ENCODE data around the gene HRAS. TPM values are rescaled to one million over a fixed set of nuclear protein-coding genes. Genes with fewer than 3 reads are reported as not detected.

The HRAS gene
- total and polyA plus RNA-seq, 2 of the 8 experiments (the other 6 are each of a cell fraction or from before 2014, with no cell fraction given): 44.3 to 54.7 TPM

- DNase-seq (ENCODE audit: low read depth in 1 of 2, low spot score in 2 of 2): peak in 1 of 2 experiments; percentile 52
- Histone ChIP-seq H3K27ac (ENCODE audit: low read depth, low read length) (no peak overlapping the region), H3K4ac (replicated peaks; ENCODE audit: insufficient read length, low read depth, low read length) (no peak overlapping the region), H3K4me3 (ENCODE audit: extremely low read depth in 1 of 4, insufficient read depth in 2 of 4, low read depth in 3 of 4, low read length in 4 of 4) (no peak overlapping the region), H4K91ac (replicated peaks; ENCODE audit: insufficient read length, low read length) (peak overlapping the region; percentile 65), H3K79me2 (ENCODE audit: control insufficient read depth in 1 of 2, insufficient read depth in 2 of 2, low read length in 2 of 2) (no peaks in the 10 kb centered on the region), H2BK5ac (ENCODE audit: low read depth, low read length) (peak overlapping the region; percentile 18; the same call in 1 of the 2 replicates), H3K23ac (ENCODE audit: insufficient read length) (no peak overlapping the region), H3K4me1 (replicated peaks in 1 of 4; ENCODE audit: control insufficient read depth in 3 of 4, insufficient read depth in 4 of 4, low read length in 3 of 4) (no peaks in the 10 kb centered on the region), H2AK5ac (ENCODE audit: low read depth, low read length) (peak overlapping the region; percentile 29), H3K79me1 (ENCODE audit: low read depth, low read length) (no peaks in the 10 kb centered on the region; the same call in none of the 2 replicates), H3K4me2 (ENCODE audit: insufficient read depth in 1 of 2, low read depth in 2 of 2, low read length in 2 of 2) (no peak overlapping the region), H3K36me3 (ENCODE audit: control insufficient read depth in 2 of 4, insufficient read depth in 4 of 4, low read length in 3 of 4) (peaks cover 17 to 50% (median 33%) of the 10 kb centered on the region in 4 experiments; a peak in 7 of 8 replicates), H2BK20ac (ENCODE audit: low read length) (no peak overlapping the region), H4K20me1 (replicated peaks in 1 of 2; ENCODE audit: control insufficient read depth in 1 of 2, insufficient read depth in 2 of 2, low read length in 2 of 2) (peaks cover 4 to 11% of the 10 kb centered on the region in 2 experiments), H3K14ac (ENCODE audit: insufficient read length) (no peak overlapping the region), H3K23me2 (ENCODE audit: low read depth, low read length) (no peaks in the 10 kb centered on the region), H2BK12ac (ENCODE audit: low read depth, low read length) (no peak overlapping the region), H3K27me3 (replicated peaks in 1 of 4; ENCODE audit: control insufficient read depth in 3 of 4, extremely low read depth in 1 of 4, insufficient read depth in 3 of 4, low read length in 3 of 4) (no peaks in the 10 kb centered on the region), H3K56ac (replicated peaks; ENCODE audit: insufficient read length, low read depth, low read length) (no peak overlapping the region), H3K18ac (ENCODE audit: extremely low read depth, low read length) (no peak overlapping the region), H3K9me3 (ENCODE audit: insufficient read depth in 2 of 2, low read depth in 1 of 2, low read length in 1 of 2) (peaks cover 11 to 19% of the 10 kb centered on the region in 2 experiments; a peak in 3 of 4 replicates), H2BK120ac (replicated peaks; ENCODE audit: low read depth, low read length) (no peak overlapping the region), H4K5ac (ENCODE audit: insufficient read length, low read depth, low read length) (no peak overlapping the region), H4K8ac (ENCODE audit: extremely low read depth, insufficient read depth, low read length) (no peak overlapping the region), H2BK15ac (ENCODE audit: low read length) (no peak overlapping the region; the same call in 1 of the 2 replicates), H2AFZ (ENCODE audit: low read length) (no peak overlapping the region), H3K9ac (replicated peaks in 1 of 4; ENCODE audit: extremely low read depth in 1 of 4, low read depth in 3 of 4, low read length in 3 of 4) (no peak overlapping the region)
- ChIA-PET POLR2A (ENCODE audit: partially characterized antibody) (interaction anchor here (1.4 to 1.7 kb wide), 3 partner anchors 9 to 80 kb away, joined by 3 to 11 read pairs (median 4); partner anchors contain the start of gene RNH1), CTCF (ENCODE audit: partially characterized antibody) (interaction anchor here (1.7 kb wide), 1 partner anchor 49 kb away, joined by 5 read pairs; no protein-coding TSS in a partner anchor)
- 95% methylated on average over 33 of the region's 34 CpGs; no CpG with 5 or more reads in 1 of the 2 experiments for whole genome bisulfite sequencing, 2 experiments (ENCODE audit: extremely low coverage in 1 of 2, insufficient coverage in 1 of 2, insufficient read length in 1 of 2, insufficient replicate concordance in 2 of 2, low coverage in 1 of 2, low lambda C conversion rate in 2 of 2, missing lambda C conversion rate in 1 of 2)
- FAIRE-seq: no peak
- TF ChIP-seq KDM4A (IDR thresholded peaks at IDR 0.05; ENCODE audit: low read depth, low read length, severe bottlenecking) (no peak), MAX (IDR thresholded peaks at IDR 0.05) (peak; percentile 83), CHD1 (IDR thresholded peaks at IDR 0.05; ENCODE audit: low read depth, low read length) (no peak), CEBPB (IDR thresholded peaks at IDR 0.05; ENCODE audit: low read depth, low read length) (no peak), RBBP5 (IDR thresholded peaks at IDR 0.05; ENCODE audit: borderline replicate concordance, low read depth, low read length) (no peak), JUND (IDR thresholded peaks at IDR 0.05; ENCODE audit: low read length) (no peak), RAD21 (IDR thresholded peaks at IDR 0.05 in 1 of 2, conservative IDR thresholded peaks at IDR 0.05 in 1 of 2; ENCODE audit: low read depth in 2 of 2, low read length in 2 of 2) (no peak), HDAC6 (IDR thresholded peaks at IDR 0.05; ENCODE audit: low read depth, low read length) (no peak), SAP30 (IDR thresholded peaks at IDR 0.05; ENCODE audit: insufficient read depth, insufficient replicate concordance, low read length) (no peak), GABPA (IDR thresholded peaks at IDR 0.05; ENCODE audit: borderline replicate concordance, insufficient read depth, low read length) (no peak), POLR2AphosphoS5 (IDR thresholded peaks at IDR 0.05; ENCODE audit: low read depth, low read length) (peak; percentile 51; the same call in 1 of the 2 replicates), CREB1 (IDR thresholded peaks at IDR 0.05) (no peak)
These were observed 38.4 kb downstream of the HRAS start for GRCh38 chr11:496834-497564.

Data from H1 (cell line).